ENCODE measurements around the gene MARVELD3. TPM values are rescaled to one million over a fixed set of nuclear protein-coding genes. Genes with fewer than 3 reads are reported as not detected.
"Not testable (repeated sequence)": the region's sequence is repeated elsewhere in the genome, so short reads cannot be mapped to it uniquely, and the experiment has no call there.

The MARVELD3 gene
- total RNA-seq, 1 donor from 2014 or later: not detected

- H3K27me3 Mint-ChIP-seq (ENCODE audit: insufficient read depth): no peaks in the 10 kb centered on the region
- H3K27ac Mint-ChIP-seq: no peak overlapping the region
- intact Hi-C loops (cut with micrococcal nuclease): no loop called here
- peaks cover 4% of the 10 kb centered on the region for H3K4me1 Mint-ChIP-seq (ENCODE audit: low read depth)
- no peak overlapping the region for H3K4me3 Mint-ChIP-seq
- H3K9me3 Mint-ChIP-seq: no peaks in the 10 kb centered on the region
- DNase-seq (ENCODE audit: low spot score): no peak
- H3K36me3 Mint-ChIP-seq (ENCODE audit: low read depth): peaks cover 22% of the 10 kb centered on the region
These were observed 41.1 kb downstream of the MARVELD3 start for GRCh38 chr16:71666928-71667707.

DNA sequence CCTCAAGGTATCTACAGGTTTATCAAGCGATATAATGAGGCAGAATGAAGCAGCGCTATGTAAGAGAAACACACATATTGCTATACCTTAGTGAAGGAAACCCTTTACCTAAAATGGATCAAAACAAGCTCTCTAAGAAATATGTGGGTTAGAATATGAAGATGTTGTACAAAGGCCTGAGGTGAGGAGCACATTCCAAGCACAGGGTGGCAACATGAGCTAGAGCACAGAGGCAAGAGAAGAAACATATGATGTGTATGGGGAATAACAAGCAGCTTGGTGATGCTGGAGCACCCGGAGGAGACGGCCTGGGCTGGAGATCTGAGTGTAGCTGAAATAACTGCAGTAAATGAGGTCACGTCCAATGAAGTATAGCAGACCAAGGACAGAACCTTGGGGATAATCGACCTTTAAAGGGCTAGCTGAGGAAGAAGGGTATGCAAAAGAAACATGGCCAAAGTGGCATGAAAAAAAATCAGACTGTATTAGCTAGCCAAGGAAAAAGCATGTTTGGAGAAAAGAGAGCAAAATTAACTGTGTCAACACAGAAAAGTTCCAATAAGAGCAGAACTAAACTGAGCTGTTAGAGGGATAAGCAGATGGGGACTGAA, 44.0 kb downstream of the MARVELD3 start:
- Mint-ChIP-seq H3K27me3 (ENCODE audit: insufficient read depth) (no peaks in the 10 kb centered on the region), H3K27ac (no peak overlapping the region), H3K4me3 (no peak overlapping the region), H3K36me3 (ENCODE audit: low read depth) (peaks cover 20% of the 10 kb centered on the region), H3K9me3 (no peaks in the 10 kb centered on the region), H3K4me1 (ENCODE audit: low read depth) (peaks cover 5% of the 10 kb centered on the region)
- DNase-seq (ENCODE audit: low spot score): no peak
- intact Hi-C loops (cut with micrococcal nuclease): no loop called here

GRCh38 chr16:71670537-71670936, 44.6 kb downstream of the MARVELD3 start:
- Mint-ChIP-seq H3K9me3 (no peaks in the 10 kb centered on the region), H3K27ac (no peak overlapping the region), H3K27me3 (ENCODE audit: insufficient read depth) (no peaks in the 10 kb centered on the region), H3K4me3 (no peak overlapping the region), H3K4me1 (ENCODE audit: low read depth) (peaks cover 5% of the 10 kb centered on the region), H3K36me3 (ENCODE audit: low read depth) (peaks cover 22% of the 10 kb centered on the region)
- DNase-seq (ENCODE audit: low spot score): no peak
- intact Hi-C loops (cut with micrococcal nuclease): no loop called here

GRCh38 chr16:71671165-71671564, 45.2 kb downstream of the MARVELD3 start:
- Mint-ChIP-seq H3K27ac (no peak overlapping the region), H3K36me3 (ENCODE audit: low read depth) (peaks cover 22% of the 10 kb centered on the region), H3K27me3 (ENCODE audit: insufficient read depth) (no peaks in the 10 kb centered on the region), H3K4me1 (ENCODE audit: low read depth) (peaks cover 5% of the 10 kb centered on the region), H3K4me3 (no peak overlapping the region), H3K9me3 (no peaks in the 10 kb centered on the region)
- intact Hi-C loops (cut with micrococcal nuclease): no loop called here
- no peak for DNase-seq (ENCODE audit: low spot score)

GRCh38 chr16:71672125-71672524, 46.1 kb downstream of the MARVELD3 start:
- Mint-ChIP-seq H3K27me3 (ENCODE audit: insufficient read depth) (no peaks in the 10 kb centered on the region), H3K36me3 (ENCODE audit: low read depth) (peaks cover 21% of the 10 kb centered on the region), H3K4me1 (ENCODE audit: low read depth) (peaks cover 5% of the 10 kb centered on the region), H3K9me3 (no peaks in the 10 kb centered on the region), H3K4me3 (no peak overlapping the region), H3K27ac (no peak overlapping the region)
- intact Hi-C loops (cut with micrococcal nuclease): no loop called here
- DNase-seq (ENCODE audit: low spot score): no peak

DNA sequence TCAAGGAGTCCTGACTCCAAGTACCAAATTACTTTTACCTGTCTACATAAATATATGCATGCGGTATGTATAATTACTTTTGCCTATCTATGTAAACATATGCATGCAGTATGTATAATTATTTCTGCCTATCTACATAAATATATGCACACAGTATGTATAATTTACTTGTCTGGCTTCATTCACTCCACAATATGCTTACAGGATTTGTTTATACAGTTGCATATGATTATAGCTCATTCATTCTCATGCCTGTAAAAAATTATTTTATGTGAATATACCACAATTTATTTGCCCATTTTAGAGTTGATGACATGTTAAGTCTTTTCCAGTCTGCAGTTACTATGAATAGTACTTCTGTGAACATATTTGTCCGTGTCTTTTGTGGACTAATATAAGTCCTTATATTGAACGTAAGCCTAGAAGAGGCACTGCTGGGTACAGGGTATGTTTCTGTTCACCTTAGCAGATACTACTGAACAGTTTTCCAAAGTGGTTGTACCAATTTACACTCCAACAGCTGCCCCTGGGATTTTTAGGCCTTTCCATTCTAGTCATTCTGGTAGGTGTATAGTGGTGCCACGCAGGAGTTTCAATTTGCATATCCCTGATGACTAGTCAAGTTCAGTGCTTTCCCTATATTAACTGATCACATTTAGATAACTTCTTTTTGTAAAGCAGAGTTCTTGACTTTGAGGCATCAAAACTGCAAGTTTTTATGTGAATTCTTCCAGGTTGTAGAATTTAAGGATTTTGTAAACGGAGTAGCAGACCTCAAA, 47.0 kb downstream of the MARVELD3 start:
- Mint-ChIP-seq H3K9me3 (no peaks in the 10 kb centered on the region), H3K27ac (no peak overlapping the region), H3K4me3 (no peak overlapping the region), H3K4me1 (ENCODE audit: low read depth) (peaks cover 5% of the 10 kb centered on the region), H3K27me3 (ENCODE audit: insufficient read depth) (no peaks in the 10 kb centered on the region), H3K36me3 (ENCODE audit: low read depth) (peaks cover 24% of the 10 kb centered on the region)
- DNase-seq (ENCODE audit: low spot score): no peak
- intact Hi-C loops (cut with micrococcal nuclease): no loop called here

DNA sequence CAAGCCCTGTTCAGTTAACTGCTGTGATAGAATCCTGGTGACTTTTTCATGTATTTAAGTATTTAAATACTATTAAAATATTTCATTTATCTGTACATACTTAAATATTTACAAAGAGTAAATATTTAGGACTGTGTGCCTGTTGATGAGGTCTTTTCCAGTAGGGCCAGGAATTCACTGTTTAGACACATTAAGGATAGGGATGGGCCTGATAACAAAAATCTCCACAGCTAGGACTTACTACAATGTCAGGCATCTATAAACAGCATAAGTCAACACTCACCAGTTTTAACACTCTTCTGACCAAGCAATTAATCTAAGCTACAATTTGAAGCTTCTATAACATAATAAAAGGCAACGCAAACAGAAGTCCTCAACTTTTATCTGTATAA, 47.6 kb downstream of the MARVELD3 start:
- intact Hi-C loops (cut with micrococcal nuclease): no loop called here
- peaks cover 24% of the 10 kb centered on the region for H3K36me3 Mint-ChIP-seq (ENCODE audit: low read depth)
- H3K27ac Mint-ChIP-seq: no peak overlapping the region
- DNase-seq (ENCODE audit: low spot score): no peak
- no peaks in the 10 kb centered on the region for H3K9me3 Mint-ChIP-seq
- H3K4me3 Mint-ChIP-seq: no peak overlapping the region
- peaks cover 5% of the 10 kb centered on the region for H3K4me1 Mint-ChIP-seq (ENCODE audit: low read depth)
- H3K27me3 Mint-ChIP-seq (ENCODE audit: insufficient read depth): no peaks in the 10 kb centered on the region

DNA sequence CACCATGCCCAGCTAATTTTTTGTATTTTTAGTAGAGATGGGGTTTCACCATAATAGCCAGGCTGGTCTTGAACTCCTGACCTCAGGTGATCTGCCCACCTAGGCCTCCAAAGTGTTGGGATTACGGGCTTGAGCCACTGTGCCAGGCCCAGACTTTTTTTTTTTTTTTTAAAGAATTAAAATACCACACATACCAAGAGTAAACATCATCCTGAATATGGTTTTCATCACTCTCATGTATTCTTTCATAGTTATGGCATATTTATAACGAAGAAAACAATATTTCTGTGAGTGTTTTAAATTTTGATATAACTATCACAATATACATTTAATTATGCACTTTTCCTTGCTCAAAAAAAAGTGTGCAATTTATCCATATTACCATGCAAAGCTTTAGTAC, 48.2 kb downstream of the MARVELD3 start:
- DNase-seq (ENCODE audit: low spot score): no peak
- no peak overlapping the region for H3K27ac Mint-ChIP-seq
- peaks cover 5% of the 10 kb centered on the region for H3K4me1 Mint-ChIP-seq (ENCODE audit: low read depth)
- H3K27me3 Mint-ChIP-seq (ENCODE audit: insufficient read depth): no peaks in the 10 kb centered on the region
- peaks cover 26% of the 10 kb centered on the region for H3K36me3 Mint-ChIP-seq (ENCODE audit: low read depth)
- H3K9me3 Mint-ChIP-seq: no peaks in the 10 kb centered on the region
- intact Hi-C loops (cut with micrococcal nuclease): no loop called here
- no peak overlapping the region for H3K4me3 Mint-ChIP-seq

DNA sequence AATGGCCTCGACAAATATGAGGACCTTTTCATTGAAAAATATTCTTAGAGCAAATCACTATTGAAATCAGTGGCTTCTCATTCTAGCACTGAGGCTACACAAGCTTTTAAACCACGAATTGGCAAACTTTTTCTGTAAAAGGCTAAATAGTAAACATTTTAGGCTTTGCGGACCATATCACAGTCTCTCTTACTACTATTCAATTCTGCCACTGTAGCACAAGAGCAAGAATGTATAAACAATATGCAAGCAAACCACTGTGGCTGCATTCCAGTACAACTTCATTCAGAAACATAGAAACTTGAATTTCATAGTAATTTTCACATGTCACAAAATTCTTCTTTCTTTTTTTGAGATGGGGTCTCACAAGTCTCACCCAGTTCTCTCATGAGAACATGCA, 49.4 kb downstream of the MARVELD3 start:
- H3K9me3 Mint-ChIP-seq: no peaks in the 10 kb centered on the region
- no peak overlapping the region for H3K27ac Mint-ChIP-seq
- peaks cover 23% of the 10 kb centered on the region for H3K36me3 Mint-ChIP-seq (ENCODE audit: low read depth)
- peaks cover 5% of the 10 kb centered on the region for H3K4me1 Mint-ChIP-seq (ENCODE audit: low read depth)
- intact Hi-C loops (cut with micrococcal nuclease): no loop called here
- no peaks in the 10 kb centered on the region for H3K27me3 Mint-ChIP-seq (ENCODE audit: insufficient read depth)
- no peak overlapping the region for H3K4me3 Mint-ChIP-seq
- DNase-seq (ENCODE audit: low spot score): no peak

GRCh38 chr16:71676236-71676635, 50.3 kb downstream of the MARVELD3 start:
- no peak for DNase-seq (ENCODE audit: low spot score)
- Mint-ChIP-seq H3K36me3 (ENCODE audit: low read depth) (peaks cover 20% of the 10 kb centered on the region), H3K27ac (no peak overlapping the region), H3K4me1 (ENCODE audit: low read depth) (peaks cover 5% of the 10 kb centered on the region), H3K4me3 (no peak overlapping the region), H3K27me3 (ENCODE audit: insufficient read depth) (no peaks in the 10 kb centered on the region), H3K9me3 (no peaks in the 10 kb centered on the region)
- intact Hi-C loops (cut with micrococcal nuclease): no loop called here

- H3K4me1 Mint-ChIP-seq (ENCODE audit: low read depth): no peaks in the 10 kb centered on the region
- intact Hi-C loops (cut with micrococcal nuclease): no loop called here
- no peak overlapping the region for H3K27ac Mint-ChIP-seq
- no peak overlapping the region for H3K4me3 Mint-ChIP-seq
- H3K9me3 Mint-ChIP-seq: no peaks in the 10 kb centered on the region
- no peak for DNase-seq (ENCODE audit: low spot score)
- H3K27me3 Mint-ChIP-seq (ENCODE audit: insufficient read depth): no peaks in the 10 kb centered on the region
- peaks cover 26% of the 10 kb centered on the region for H3K36me3 Mint-ChIP-seq (ENCODE audit: low read depth)
These were observed 55.4 kb downstream of the MARVELD3 start for GRCh38 chr16:71681360-71681759.

DNA sequence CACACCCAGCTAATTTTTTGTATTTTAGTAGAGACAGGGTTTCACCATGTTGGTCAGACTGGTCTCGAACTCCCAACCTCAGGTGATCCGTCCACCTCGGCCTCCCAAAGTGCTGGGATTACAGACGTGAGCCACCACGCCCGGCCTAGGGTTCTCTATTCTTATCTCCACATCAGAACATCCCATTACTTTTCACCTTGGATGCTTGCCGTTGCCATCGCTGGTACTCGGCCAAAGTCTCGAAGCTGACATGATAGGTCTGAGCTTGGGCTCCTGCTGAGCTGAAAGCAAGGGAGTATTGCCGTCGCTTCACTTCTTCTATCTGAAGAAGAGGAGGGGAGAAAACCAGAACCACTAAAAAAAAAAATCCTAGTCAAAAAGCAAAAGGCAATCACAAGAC, 58.3 kb downstream of the MARVELD3 start:
- H3K4me1 Mint-ChIP-seq (ENCODE audit: low read depth); H3K27me3 Mint-ChIP-seq (ENCODE audit: insufficient read depth); DNase-seq (ENCODE audit: low spot score); intact Hi-C loops (cut with micrococcal nuclease); H3K27ac Mint-ChIP-seq; H3K4me3 Mint-ChIP-seq; H3K9me3 Mint-ChIP-seq: not testable (repeated sequence)
- peaks cover 22% of the 10 kb centered on the region for H3K36me3 Mint-ChIP-seq (ENCODE audit: low read depth)

Data from activated T-helper 1 cell treated with anti-CD3 and anti-CD28 coated beads, Interleukin-12 subunit alpha, Interleukin-12 subunit beta, Interleukin-2, Interleukin-4 antibody, amounts not matched to agents 30 ng/mL and 10 ng/mL and 1 ng/mL, durations not matched to agents 14 hours and 24 hours and 36 hours (primary cell).